Measurements from ENCODE around the gene NFATC2.

- TF ChIP-seq POLR2AphosphoS5 (IDR thresholded peaks at IDR 0.05) (no peak), CTCF (IDR thresholded peaks at IDR 0.05) (no peak)
Measured at GRCh38 chr20:51484141-51484815, 58.2 kb downstream of the NFATC2 start.
